ENCODE measurements around the gene METTL25B. TPM values are rescaled to one million over a fixed set of nuclear protein-coding genes. Genes with fewer than 3 reads are reported as not detected.

Gene METTL25B
- total and polyA plus RNA-seq, 2 of the 4 experiments (the other 2 are of a cell fraction): 2.3 to 10.1 TPM

GRCh38 chr1:156746406-156746727 is 18.1 kb downstream of the METTL25B start:
- 0 out of 2 replicates have a peak overlapping the region, but pooled peaks have one; percentile 32 for H3K23ac ChIP-seq (ENCODE audit: low read depth, low read length)
- H2BK20ac ChIP-seq (ENCODE audit: low read depth, low read length): peak overlapping the region; percentile 54; the same call in 1 of the 2 replicates
- H4K5ac ChIP-seq (ENCODE audit: low read depth, low read length): peak overlapping the region; percentile 97
- peak overlapping the region; percentile 78 for H3K14ac ChIP-seq (replicated peaks; ENCODE audit: low read depth, low read length)
- peaks cover 6 to 67% of the 10 kb centered on the region in 2 experiments; a peak in 2 of 4 replicates for H3K79me1 ChIP-seq (ENCODE audit: low read depth in 1 of 2, low read length in 2 of 2)
- H3K36me3 ChIP-seq (ENCODE audit: control insufficient read depth, insufficient read depth, low read length): peaks cover 22% of the 10 kb centered on the region
- H2AFZ ChIP-seq (replicated peaks; ENCODE audit: low read length, poor library complexity): no peak overlapping the region
- peak overlapping the region; percentile 76 for H3K18ac ChIP-seq (ENCODE audit: low read depth, low read length)
- BruUV-seq (replicated peaks): no TSS peak
- 0 out of 2 replicates have a peak overlapping the region, but pooled peaks have one; percentile 37 for H3K56ac ChIP-seq (ENCODE audit: extremely low read depth, insufficient read depth, low read length)
- H2AK5ac ChIP-seq (ENCODE audit: low read depth, low read length): peak overlapping the region; percentile 98
- H4K20me1 ChIP-seq (ENCODE audit: insufficient read depth, low read length): 0 out of 2 replicates have a peak, but pooled peaks cover 11% of the 10 kb centered on the region
- WGBS, 2 experiments (ENCODE audit: extremely low coverage in 2 of 2, insufficient read length in 1 of 2): 100% methylated on average over 2 of the region's 9 CpGs; no CpG with 5 or more reads in 1 of the 2 experiments
- TF ChIP-seq MAZ (IDR thresholded peaks at IDR 0.05; ENCODE audit: borderline replicate concordance, low read depth, low read length) (no peak), USF2 (IDR thresholded peaks at IDR 0.05; ENCODE audit: low read depth, low read length) (peak; percentile 85), BHLHE40 (IDR thresholded peaks at IDR 0.05; ENCODE audit: low read depth, low read length) (no peak), POLR2A (IDR thresholded peaks at IDR 0.05; ENCODE audit: low read depth, low read length) (no peak), MXI1 (IDR thresholded peaks at IDR 0.05; ENCODE audit: borderline replicate concordance, low read depth, low read length) (0 out of 2 replicates have a peak, but pooled peaks have one; percentile 26), RFX5 (IDR thresholded peaks at IDR 0.05; ENCODE audit: low read depth, low read length) (no peak), NFE2L2 (IDR thresholded peaks at IDR 0.05; ENCODE audit: low read depth, low read length) (no peak), RAD21 (IDR thresholded peaks at IDR 0.05; ENCODE audit: low read length) (no peak), SMC3 (IDR thresholded peaks at IDR 0.05; ENCODE audit: low read depth, low read length) (no peak)
- intact Hi-C loops (cut with micrococcal nuclease) (no loop called here), in situ Hi-C loops (cut with MboI; ENCODE audit: low sequenced_read_pairs) (no loop called here), dilution Hi-C loops (cut with HindIII; ENCODE audit: low sequenced_read_pairs, unreplicated experiment) (no loop called here)
- H3K4me3 ChIP-seq (ENCODE audit: insufficient read depth, low read depth, low read length): peak overlapping the region; percentile 31; the same call in 1 of the 2 replicates
- peak overlapping the region; percentile 94 for H3K27ac ChIP-seq (ENCODE audit: insufficient read depth, low read length)
- CTCF ChIA-PET: interaction anchor here (1.2 kb wide), 1 partner anchor 57 kb away, joined by 4 read pairs; no protein-coding TSS in a partner anchor
- H3K4me2 ChIP-seq (ENCODE audit: low read depth, low read length): peak overlapping the region; percentile 91
- H2BK120ac ChIP-seq (ENCODE audit: low read depth, low read length): peak overlapping the region; percentile 75
- POLR2A ChIA-PET (ENCODE audit: unreplicated experiment): no interaction called here
- peak overlapping the region; percentile 96 for H3K4ac ChIP-seq (ENCODE audit: low read depth, low read length)
- peak overlapping the region; percentile 98 for H2BK5ac ChIP-seq (ENCODE audit: low read depth, low read length, poor library complexity, severe bottlenecking)
- no peaks in the 10 kb centered on the region for H3K9me3 ChIP-seq (ENCODE audit: control insufficient read depth, insufficient read depth, low read length)
- ATAC-seq (ENCODE audit: low read depth) (no peak), DNase-seq (no peak)
- H2BK15ac ChIP-seq (ENCODE audit: low read depth, low read length): peak overlapping the region; percentile 83; the same call in 2 of the 3 replicates
- peaks cover 31% of the 10 kb centered on the region for H3K4me1 ChIP-seq (ENCODE audit: control insufficient read depth, insufficient read depth, low read length)
- H3K9me1 ChIP-seq (ENCODE audit: insufficient read depth, low read length): peaks cover 22% of the 10 kb centered on the region; the same call in 1 of the 2 replicates
- H4K91ac ChIP-seq (ENCODE audit: insufficient read depth, low read depth, low read length): peak overlapping the region; percentile 96
- no peaks in the 10 kb centered on the region for H3K27me3 ChIP-seq (ENCODE audit: control insufficient read depth, insufficient read depth, low read length)
- peak overlapping the region; percentile 76; the same call in 1 of the 2 replicates for H3K9ac ChIP-seq (ENCODE audit: low read depth, low read length)
- H4K8ac ChIP-seq (ENCODE audit: low read depth in 2 of 2, low read length in 2 of 2): peak overlapping the region; percentile 89 to 96
- H2AK9ac ChIP-seq (replicated peaks; ENCODE audit: low read depth, low read length, poor library complexity): peak overlapping the region; percentile 100

Measured in IMR-90 (cell line).